HepG2 (cell line): Measurements from ENCODE around the gene ACD.

Source experiments
- ADNP ChIP-seq: sonication (generic); formaldehyde crosslinking; IDR thresholded peaks from 2 replicates; pipeline ENCODE4 v1.4.0; 2020; ENCODE audit warnings: missing genetic modification reagents
- ATF2 ChIP-seq: sonication (generic); formaldehyde crosslinking; IDR thresholded peaks from 2 replicates; pipeline ENCODE4 v1.4.0; 2020; ENCODE audit warnings: missing genetic modification reagents
- EZH2 ChIP-seq: conservative IDR thresholded peaks from 2 replicates; pipeline ENCODE4 v1.6.1; 2012; ENCODE audit warnings: mild to moderate bottlenecking, low read depth, low read length, moderate library complexity
- HDAC2 ChIP-seq: sonication (generic); formaldehyde crosslinking; IDR thresholded peaks from 2 replicates; pipeline ENCODE4 v1.4.0; 2020; ENCODE audit warnings: missing genetic modification reagents
- NFRKB ChIP-seq: fragments of 450-650 bp; IDR thresholded peaks from 2 replicates; pipeline ENCODE4 v1.6.1; 2017
- NKX3-1 ChIP-seq: sonication (generic); formaldehyde crosslinking; IDR thresholded peaks from 2 replicates; pipeline ENCODE4 v1.5.0; 2020; ENCODE audit warnings: missing genetic modification reagents
- RFXANK ChIP-seq: IDR thresholded peaks from 2 replicates; pipeline ENCODE4 v1.6.1; 2016
- RNF2 ChIP-seq: fragments of 450-650 bp; conservative IDR thresholded peaks from 2 replicates; pipeline ENCODE4 v1.6.1; 2016; ENCODE audit warnings: low read depth
- ZNF142 ChIP-seq: sonication (generic); formaldehyde crosslinking; IDR thresholded peaks from 2 replicates; pipeline ENCODE4 v1.4.0; 2020; ENCODE audit warnings: missing genetic modification reagents
- ZNF235 ChIP-seq: sonication (generic); formaldehyde crosslinking; IDR thresholded peaks from 2 replicates; pipeline ENCODE4 v1.8.1; 2023; ENCODE audit warnings: mild to moderate bottlenecking, missing genetic modification reagents, borderline replicate concordance
- ZNF274 ChIP-seq: sonication (generic); formaldehyde crosslinking; IDR thresholded peaks from 2 replicates; pipeline ENCODE4 v1.5.1; 2020; ENCODE audit warnings: mild to moderate bottlenecking, missing genetic modification reagents
- ZNF703 ChIP-seq: sonication (generic); formaldehyde crosslinking; IDR thresholded peaks from 2 replicates; pipeline ENCODE4 v1.5.1; 2020; ENCODE audit warnings: missing genetic modification reagents, mild to moderate bottlenecking, moderate library complexity, borderline replicate concordance
- ZNF800 ChIP-seq: sonication (generic); formaldehyde crosslinking; IDR thresholded peaks from 2 replicates; pipeline ENCODE4 v1.4.0; 2020; ENCODE audit warnings: missing genetic modification reagents

GRCh38 chr16:67685388-67686112 lies 25.5 kb upstream of the ACD start:
- TF ChIP-seq ZNF235 (CRISPR knock-in tag) (no peak), RFXANK (no peak), ZNF703 (CRISPR knock-in tag) (no peak), RNF2 (no peak), ZNF274 (CRISPR knock-in tag) (no peak), ADNP (CRISPR knock-in tag) (no peak), HDAC2 (CRISPR knock-in tag) (no peak), ZNF142 (CRISPR knock-in tag) (no peak), ATF2 (CRISPR knock-in tag) (no peak), ZNF800 (CRISPR knock-in tag) (no peak), NKX3-1 (no peak), EZH2 (no peak), NFRKB (no peak)
